ENCODE measurements around the gene IQCM. TPM values are rescaled to one million over a fixed set of nuclear protein-coding genes. Genes with fewer than 3 reads are reported as not detected.
A peak's percentile ranks its signal among the peaks of the same experiment; 100 is the strongest.
"Not testable (repeated sequence)": the region's sequence is repeated elsewhere in the genome, so short reads cannot be mapped to it uniquely, and the experiment has no call there.

The IQCM gene
- total RNA-seq, 1 donor from 2014 or later: not detected

DNA sequence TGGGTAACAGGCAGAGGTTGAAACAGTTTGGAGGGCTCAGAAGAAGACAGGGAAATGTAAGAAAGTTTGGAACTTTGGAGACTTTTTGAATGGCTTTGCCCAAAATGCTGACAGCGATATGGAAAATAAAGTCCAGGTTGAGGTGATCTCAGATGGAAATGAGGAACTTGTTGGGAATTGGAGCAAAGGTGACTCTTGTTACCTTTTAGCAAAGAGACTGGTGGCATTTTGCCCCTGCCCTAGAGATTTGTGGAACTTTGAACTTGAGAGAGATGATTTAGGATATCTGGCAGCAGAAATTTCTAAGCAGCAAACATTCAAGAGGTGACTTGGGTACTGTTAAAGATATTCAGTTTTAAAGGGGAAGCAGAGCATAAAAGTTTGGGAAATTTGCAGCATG, 308.3 kb downstream of the IQCM start:
- intact Hi-C loops (cut with DNase I); DNase-seq (ENCODE audit: low spot score): not testable (repeated sequence)

DNA sequence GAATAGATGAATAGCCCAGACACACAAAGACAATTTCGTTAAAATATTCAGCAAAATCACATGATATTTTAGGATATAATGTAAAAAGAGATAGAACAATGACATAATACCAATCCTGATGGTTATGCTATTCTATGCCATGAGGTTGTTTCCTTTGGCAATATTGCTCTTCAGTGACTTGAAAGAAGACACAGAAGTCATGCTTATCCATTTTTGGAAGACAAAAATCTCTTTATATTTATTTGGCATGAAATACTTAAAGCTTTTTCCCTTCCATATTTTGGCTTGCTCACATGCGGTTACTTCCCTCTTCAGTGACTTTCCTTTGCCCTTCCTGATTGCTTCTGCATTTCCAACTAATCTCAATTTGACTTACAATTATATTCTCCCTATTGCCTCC, 314.8 kb downstream of the IQCM start:
- no peak for DNase-seq (ENCODE audit: low spot score)
- intact Hi-C loops (cut with DNase I): no loop called here

DNA sequence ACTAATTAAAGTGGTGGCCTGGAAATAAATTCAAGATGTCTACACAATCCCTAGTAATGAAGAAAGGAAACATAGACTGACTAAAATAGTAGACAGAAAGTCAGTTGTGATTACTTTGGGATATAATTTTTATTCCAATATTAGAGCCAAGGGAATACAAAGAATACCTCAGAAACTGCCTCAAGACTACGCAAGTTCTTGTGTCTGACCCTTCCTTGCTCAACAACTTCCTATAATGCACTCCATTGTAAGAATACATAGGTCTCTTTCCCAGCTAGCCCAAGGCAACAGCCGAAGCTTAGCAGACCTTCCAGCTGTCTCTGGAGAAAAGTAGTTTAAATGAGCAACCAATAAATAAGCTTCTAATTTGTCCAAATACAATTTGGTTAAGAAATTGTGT, 315.9 kb downstream of the IQCM start:
- intact Hi-C loops (cut with DNase I): no loop called here
- DNase-seq (ENCODE audit: low spot score): no peak

DNA sequence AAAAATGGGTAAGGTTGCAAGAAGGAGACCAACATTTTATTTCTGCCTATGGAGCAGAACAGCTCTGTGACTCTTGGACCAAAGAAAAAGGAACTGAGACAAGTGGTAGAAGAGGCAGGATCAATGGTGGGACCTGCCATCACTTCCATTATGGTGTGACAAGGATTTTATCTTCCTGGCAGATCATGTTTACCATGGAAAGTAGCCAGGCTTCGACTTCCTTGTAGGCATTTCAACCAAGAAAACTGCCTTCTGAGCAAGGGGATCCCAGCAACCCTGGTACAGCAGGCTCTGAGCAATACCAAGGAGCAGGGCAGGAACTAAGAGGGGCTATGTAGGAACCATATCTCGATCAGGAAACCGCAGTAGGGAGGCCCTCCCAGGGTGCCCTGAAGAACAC, 317.4 kb downstream of the IQCM start:
- intact Hi-C loops (cut with DNase I): no loop called here
- no peak for DNase-seq (ENCODE audit: low spot score)

DNA sequence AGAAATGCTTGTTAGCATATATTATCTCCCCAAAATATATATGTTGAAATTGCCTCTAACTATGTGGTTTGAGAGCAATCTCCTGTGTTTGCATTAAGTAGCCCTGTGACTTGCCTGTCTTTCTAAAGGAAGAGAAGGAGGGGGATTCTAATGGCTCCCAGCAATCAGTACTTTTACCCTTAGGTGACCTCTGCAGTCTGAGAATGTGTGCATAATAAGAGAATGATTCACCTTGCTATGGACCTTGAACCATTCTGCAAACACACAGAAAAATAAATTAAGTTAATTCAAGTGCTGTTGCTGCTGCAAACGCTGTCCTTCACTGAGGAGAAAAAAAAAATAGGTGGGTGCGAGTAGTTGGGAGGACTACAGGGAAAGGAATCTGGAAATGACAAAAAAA, 322.2 kb downstream of the IQCM start:
- DNase-seq (ENCODE audit: low spot score): no peak
- intact Hi-C loops (cut with DNase I): no loop called here

DNA sequence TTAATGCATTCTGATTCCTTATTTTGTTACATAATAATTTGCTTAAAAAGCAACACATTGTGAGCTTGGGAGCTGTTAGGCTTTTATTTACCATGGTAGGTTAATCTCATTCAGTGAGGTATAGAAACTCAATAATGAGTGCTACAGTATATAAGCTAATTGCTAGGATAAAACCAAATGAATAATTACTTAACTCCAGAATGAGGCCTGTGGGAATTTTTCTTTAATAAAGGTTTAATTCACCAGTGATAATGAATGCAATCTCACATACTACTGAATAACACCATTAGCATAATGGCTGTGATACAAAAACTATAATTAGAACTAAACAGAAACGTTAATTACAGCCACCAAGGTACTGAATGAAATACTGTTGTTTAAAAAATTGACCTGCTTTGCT, 326.3 kb downstream of the IQCM start:
- intact Hi-C loops (cut with DNase I): no loop called here
- no peak for DNase-seq (ENCODE audit: low spot score)

DNA sequence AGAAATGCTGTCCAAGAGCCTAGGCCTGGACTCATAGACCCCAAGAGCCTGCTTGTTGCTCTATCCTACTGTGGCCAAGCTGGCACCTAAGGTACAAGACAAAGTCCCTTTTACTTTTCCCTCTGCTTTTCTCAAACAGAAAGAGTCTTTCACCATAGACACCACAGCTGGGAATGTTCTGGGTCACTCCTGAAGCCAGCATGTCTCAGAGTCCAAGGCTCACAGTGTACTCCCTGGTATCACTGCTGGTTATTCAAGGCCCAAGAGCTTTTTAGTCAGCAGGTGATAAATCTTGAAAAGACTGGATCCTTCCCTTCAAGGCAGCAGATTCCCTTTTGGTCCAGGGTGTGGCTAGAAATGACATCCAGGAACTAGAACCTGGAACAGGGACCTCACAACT, 328.8 kb downstream of the IQCM start:
- intact Hi-C loops (cut with DNase I): no loop called here
- no peak for DNase-seq (ENCODE audit: low spot score)

DNA sequence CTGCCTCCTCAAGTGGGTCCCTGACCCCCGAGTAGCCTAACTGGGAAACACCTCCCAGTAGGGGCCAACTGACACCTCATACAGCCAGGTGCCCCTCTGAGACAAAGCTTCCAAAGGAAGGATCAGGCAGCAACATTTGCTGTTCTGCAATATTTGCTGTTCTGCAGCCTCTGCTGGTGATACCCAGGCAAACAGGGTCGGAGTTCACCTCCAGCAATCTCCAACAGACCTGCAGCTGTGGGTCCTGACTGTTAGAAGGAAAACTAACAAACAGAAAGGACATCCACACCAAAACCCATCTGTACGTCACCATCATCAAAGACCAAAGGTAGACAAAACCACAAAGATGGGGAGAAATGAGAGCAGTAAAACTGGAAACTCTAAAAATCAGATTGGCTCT, 347.0 kb downstream of the IQCM start:
- DNase-seq (ENCODE audit: low spot score); intact Hi-C loops (cut with DNase I): not testable (repeated sequence)

DNA sequence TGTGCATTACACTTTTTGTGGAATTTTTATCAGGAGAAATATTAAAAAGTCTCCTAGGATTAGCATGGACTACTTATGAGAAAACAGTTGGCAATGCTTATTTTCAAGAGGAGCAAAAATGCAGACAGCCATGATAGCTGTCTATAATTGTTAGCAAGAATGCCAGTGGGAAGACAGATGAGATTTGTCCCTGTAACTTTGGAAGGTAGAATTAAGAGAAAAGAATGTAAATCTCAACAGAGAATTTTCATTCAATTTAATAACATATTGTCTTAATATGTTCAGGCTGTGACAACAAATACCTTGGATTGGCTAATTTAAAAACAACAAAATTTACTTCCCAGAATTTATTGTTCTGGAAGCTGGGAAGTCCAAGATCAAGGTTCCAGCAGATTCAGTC, 349.2 kb downstream of the IQCM start:
- intact Hi-C loops (cut with DNase I): no loop called here
- no peak for DNase-seq (ENCODE audit: low spot score)

DNA sequence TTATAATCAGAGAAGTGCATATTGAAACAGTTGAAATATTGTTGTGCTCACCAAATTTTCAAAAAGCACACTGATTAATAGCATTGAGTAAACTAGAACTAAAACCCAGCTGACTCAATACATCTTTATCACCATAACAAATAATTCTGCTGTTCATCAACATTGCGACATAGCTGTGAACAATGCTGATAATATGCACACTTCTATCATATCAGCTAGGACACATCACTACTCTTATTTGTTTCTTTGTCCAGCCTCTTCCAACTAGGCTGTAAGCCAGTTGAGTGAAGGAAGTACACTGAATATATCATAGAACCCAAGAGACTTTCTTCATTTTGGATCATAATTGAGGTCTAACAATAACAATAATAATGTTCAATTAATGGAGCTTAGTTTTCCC, 349.7 kb downstream of the IQCM start:
- DNase-seq (ENCODE audit: low spot score): no peak
- intact Hi-C loops (cut with DNase I): no loop called here

DNA sequence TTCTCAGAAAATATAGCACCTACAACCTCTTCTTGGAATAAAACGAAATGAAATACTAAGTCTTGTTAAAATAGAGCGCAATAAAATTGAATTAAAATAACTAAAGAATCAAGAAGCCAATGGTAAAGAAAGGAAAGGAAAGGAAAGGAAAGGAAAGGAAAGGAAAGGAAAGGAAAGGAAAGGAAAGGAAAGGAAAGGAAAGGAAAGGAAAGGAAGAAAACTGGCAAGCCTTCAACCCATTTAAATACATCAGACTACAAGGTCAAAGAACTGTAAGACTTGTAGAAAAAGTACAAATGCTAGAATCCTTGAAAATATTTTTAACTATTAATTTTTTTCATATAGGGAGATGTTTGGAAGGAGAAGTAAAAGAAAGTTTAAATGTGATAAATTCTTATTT, 372.1 kb downstream of the IQCM start:
- intact Hi-C loops (cut with DNase I): no loop called here
- no peak for DNase-seq (ENCODE audit: low spot score)

DNA sequence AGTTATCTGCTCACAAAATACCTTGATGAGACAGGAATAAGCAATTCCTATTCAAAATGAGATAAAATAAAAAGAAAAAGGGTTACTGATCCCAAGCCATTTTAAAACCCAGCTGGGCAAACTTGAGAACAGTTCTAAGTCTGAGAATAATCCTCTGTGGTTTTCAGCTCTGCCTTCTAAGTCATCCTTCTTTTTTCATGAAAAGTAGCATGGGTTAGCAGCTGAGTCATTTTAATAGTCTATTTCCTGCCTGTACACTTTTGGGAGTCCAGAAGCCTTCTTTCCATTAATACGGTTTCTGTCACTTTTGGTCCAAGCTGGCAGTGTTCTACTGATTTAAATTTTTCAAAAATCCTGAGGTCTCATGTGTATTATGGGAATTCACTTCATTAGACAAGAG, 374.3 kb downstream of the IQCM start:
- no peak for DNase-seq (ENCODE audit: low spot score)
- intact Hi-C loops (cut with DNase I): no loop called here

DNA sequence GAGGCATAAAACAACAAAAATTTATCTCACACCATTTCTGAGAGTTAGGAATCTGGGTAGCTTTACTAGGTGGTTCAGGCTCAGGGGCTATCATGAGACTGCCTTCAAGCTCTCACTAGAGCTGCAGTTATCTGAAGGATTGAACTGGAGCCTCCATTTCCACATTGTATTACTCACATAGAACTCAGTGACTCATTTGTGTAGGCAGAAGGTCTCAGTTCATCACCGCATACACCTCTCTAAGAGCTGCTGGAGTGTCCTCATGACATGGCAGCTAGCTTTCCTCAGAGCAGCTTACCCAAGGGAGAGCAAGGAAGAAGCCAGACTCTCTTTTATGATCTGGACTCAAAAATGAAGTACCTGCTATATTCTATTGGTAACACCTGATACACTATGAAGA, 389.2 kb downstream of the IQCM start:
- DNase-seq (ENCODE audit: low spot score): no peak
- intact Hi-C loops (cut with DNase I): no loop called here

DNA sequence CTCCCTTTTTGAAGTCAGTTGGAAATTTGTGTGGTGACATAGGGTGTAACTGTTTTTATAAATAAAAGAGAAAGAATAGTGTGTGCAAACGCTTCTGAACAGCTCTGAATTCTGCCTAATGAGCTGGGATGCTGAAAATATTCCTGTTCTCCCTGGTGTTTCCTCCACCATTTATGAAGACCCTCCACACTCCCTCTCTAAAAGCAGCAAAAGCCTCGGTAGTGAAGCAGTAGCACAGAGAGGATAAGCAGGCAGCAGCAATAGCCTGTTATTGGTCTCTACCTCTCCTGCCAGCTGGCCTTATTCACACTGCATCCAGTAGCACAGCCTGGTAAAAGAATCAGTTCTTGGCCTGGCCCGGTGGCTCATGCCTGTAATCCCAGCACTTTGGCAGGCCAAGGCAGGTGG, 406.1 kb downstream of the IQCM start:
- intact Hi-C loops (cut with DNase I): no loop called here
- peak; percentile 74 for DNase-seq (ENCODE audit: low spot score)

DNA sequence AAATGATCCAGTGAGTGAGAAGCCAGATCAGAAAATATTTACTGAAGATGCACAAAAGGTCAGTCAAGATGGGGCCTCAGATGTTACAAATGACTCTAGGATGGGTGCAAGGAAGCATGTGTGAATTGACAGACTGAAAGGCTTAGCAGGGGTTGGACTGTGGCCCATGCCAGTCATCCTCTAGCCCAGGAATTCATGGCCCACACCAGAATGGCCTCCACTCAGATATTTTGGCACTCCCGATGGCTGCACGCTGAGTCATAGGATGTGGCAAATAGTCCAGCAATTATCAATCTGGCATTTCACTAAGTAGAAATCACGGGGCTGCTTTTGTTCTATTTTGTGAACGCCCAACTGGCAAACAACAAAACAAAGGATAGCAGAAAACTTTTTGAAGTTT, 406.5 kb downstream of the IQCM start:
- DNase-seq (ENCODE audit: low spot score): peak; percentile 82
- intact Hi-C loops (cut with DNase I): no loop called here

DNA sequence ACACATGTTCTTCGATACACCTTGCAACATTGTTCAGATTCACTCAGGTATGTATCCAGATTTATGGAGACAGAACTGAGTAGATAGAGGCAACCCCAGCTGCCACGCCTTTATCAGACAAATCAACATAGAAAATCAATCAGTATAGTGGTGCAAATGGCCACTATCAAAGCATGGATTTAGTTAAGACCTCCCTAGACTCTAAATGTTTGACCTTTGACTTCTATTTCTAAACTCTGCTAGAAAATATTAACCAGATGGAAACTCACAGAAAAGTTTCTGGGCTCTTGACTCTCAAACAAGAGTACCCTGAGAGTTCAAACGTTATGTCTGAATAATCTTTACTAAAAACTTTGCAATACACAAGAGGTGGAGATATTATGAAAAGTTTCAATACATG, 411.5 kb downstream of the IQCM start:
- DNase-seq (ENCODE audit: low spot score): no peak
- intact Hi-C loops (cut with DNase I): no loop called here

DNA sequence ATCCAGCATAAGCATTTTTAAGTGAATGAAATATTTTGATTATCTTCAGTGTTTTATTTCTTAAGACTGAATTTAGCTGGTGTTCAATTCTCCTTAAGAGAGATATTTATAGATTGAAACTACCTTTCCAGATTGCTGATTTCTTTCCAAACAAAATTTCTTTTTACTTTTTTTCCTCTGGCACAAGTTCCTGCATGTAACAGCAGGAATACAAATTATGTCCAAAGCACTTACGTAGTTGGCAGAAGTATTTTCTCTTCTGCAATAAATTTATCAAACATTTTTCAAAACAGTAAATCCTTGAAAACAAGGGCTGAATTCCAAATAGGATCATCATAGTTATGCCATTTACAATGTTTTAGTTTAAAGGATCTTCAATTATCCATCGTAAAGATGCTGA, 412.6 kb downstream of the IQCM start:
- DNase-seq (ENCODE audit: low spot score): no peak
- intact Hi-C loops (cut with DNase I): no loop called here

DNA sequence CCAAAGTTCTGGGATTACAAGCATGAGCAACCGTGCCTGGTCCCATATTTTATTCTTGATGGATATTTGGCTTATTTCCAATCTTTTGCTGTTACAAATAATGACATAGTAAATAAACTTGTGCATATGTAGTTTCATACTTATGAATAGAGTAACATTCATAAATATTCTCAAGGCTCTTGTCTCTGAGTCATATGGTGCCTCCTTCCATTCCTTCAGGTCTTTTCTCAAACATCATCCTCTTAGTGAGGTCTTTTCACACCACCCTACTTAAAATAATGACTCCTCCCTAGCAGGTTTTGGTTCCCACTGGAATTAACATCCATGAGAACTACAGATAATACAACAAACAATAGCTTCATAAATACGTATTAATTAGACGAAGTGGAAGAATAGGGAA, 416.6 kb downstream of the IQCM start:
- intact Hi-C loops (cut with DNase I): no loop called here
- no peak for DNase-seq (ENCODE audit: low spot score)

DNA sequence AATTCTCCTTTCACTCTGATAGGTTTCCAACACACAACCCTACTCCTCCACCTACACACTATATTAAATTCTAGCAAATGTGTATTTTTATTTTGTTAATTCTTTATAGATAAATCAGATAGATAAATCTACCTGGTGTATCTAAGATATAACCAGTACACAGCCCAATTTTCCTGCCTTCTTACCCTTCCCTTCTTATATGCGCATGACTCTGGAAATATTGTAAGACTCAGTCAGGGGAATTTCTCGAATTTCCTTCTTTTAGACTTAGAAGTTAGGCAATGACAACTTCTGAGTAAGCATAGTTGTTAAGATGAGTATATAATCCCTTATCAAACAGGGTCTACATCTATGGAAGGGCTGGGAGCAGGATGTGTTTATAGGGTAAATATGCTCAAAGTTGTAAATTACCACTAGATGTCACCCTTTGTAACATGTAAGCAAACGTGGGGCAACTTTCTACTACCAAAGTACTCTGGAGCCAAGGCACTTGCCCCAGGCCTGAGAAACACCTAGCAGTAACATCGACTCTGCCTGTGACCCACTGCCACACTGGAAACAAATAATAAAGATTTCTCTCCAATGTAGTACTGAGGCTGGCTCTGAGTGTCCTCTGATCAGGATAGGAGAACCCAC, 444.7 kb downstream of the IQCM start:
- DNase-seq (ENCODE audit: low spot score): no peak
- intact Hi-C loops (cut with DNase I): loop anchor here (1.0 to 2.0 kb wide), 2 partner anchors 179 to 526 kb away; no protein-coding TSS in a partner anchor

DNA sequence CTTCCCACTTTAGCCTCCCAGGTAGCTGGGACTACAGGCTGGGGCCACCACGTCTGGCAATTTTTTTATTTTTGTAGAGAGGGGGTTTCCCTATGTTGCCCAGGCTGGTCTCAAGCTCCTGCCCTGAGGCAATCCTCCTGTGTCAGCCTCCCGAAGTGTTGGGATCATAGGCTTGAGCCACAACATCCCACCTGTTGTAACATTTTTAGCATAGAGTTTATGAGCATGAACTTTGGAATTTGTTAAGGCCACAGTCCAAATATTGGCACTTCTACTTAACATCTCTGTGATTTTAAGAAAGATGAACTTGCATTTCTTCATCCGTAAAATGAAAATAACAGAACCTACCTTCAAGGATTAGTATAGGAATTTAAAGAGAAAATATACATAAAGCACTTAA, 445.6 kb downstream of the IQCM start:
- intact Hi-C loops (cut with DNase I): loop anchor here (2.0 kb wide), 1 partner anchor 527 kb away; no protein-coding TSS in a partner anchor
- no peak for DNase-seq (ENCODE audit: low spot score)

DNA sequence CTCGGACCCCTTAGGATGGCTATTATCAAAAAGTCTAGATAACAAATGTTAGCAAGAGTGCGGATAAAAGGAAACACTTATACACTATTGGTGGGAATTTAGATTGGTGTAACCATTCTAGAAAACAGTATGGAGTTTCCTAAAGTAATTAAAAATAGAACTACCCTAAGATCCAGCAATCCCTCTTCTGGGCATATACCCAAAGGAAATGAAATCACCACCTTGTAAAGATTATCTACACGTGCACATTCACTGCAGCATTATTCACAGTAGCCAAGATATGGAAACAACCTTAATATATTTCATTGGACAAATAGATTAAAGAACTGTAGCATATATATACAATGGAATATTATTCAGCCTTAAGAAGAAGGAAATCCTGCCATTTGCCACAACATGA, 462.4 kb downstream of the IQCM start:
- intact Hi-C loops (cut with DNase I): no loop called here
- no peak for DNase-seq (ENCODE audit: low spot score)

DNA sequence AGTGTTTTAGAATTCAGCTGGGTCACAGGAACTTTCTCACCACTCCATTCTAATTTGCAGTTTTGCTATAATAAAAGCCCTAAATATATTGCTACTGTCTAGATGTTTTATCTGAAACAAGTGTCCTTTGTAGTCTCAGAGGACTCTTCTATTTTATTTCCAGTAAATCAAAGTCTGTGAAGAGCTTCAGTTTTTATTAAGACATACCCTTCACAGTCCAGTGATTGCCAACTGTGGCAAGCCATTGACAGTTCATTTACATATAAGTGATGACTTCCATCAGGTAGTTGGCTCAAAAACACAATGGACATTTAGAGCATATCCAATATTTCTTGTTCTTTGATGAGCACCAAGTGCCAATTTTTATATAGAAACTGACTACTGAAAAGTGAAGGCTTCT, 466.1 kb downstream of the IQCM start:
- no peak for DNase-seq (ENCODE audit: low spot score)
- intact Hi-C loops (cut with DNase I): no loop called here

All from cardiac septum (tissue), 1 donor.